GM10266 (cell line): ENCODE data around the gene RGS7.

Experiments used
- DNase-seq: peaks from one replicate; pipeline ENCODE4 v3.0.0; 2012; ENCODE audit errors: extremely low spot score
- TF ChIP-seq, protein P1 (sequence below): IDR thresholded peaks from 2 replicates; pipeline ENCODE4 v1.5.1; 2012; ENCODE audit warnings: mild to moderate bottlenecking, low read depth; ENCODE audit not compliant: control insufficient read depth, insufficient read depth; ENCODE audit errors: missing control alignments

The RGS7 gene

DNA sequence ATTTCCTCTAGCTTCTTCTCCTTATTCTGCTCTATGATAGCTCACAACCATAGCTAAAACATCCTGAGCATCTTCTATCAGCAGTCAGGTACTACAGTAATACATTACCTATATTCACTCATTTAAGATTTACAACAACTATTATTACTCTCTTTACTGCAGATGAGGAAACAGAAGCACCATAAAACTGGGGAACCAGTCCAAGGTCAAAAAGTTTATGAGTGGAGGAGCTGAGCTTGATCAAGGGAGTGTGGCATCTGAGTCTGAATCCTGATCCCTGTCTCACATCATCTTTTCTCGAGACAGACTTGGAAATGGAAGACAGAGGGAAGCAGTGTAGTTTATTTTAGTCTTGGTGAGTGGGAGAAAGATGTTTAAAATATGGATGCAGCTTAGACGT is 288.6 kb downstream of the RGS7 start:
- TF ChIP-seq, protein P1, sequence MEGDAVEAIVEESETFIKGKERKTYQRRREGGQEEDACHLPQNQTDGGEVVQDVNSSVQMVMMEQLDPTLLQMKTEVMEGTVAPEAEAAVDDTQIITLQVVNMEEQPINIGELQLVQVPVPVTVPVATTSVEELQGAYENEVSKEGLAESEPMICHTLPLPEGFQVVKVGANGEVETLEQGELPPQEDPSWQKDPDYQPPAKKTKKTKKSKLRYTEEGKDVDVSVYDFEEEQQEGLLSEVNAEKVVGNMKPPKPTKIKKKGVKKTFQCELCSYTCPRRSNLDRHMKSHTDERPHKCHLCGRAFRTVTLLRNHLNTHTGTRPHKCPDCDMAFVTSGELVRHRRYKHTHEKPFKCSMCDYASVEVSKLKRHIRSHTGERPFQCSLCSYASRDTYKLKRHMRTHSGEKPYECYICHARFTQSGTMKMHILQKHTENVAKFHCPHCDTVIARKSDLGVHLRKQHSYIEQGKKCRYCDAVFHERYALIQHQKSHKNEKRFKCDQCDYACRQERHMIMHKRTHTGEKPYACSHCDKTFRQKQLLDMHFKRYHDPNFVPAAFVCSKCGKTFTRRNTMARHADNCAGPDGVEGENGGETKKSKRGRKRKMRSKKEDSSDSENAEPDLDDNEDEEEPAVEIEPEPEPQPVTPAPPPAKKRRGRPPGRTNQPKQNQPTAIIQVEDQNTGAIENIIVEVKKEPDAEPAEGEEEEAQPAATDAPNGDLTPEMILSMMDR = no peak
- DNase-seq = no peak

DNA sequence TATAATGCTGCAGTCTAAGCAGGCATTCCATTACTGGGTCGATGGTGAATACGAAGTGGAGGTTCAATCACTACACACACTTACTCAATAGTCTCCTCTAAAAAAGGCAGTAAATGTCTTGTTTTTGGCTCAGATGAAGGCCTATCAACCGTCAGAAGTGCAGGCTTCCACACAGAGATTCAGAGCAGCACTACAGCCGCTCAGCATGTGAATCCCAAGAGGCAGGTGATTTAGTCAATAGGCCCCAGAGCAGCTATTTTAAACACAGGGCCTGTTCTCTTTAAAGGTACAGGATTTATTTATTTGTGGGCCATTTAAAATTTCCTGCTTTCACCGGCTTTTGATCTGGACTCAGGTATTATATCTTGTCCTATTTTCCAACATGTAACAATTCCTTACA is 293.7 kb downstream of the RGS7 start:
- TF ChIP-seq, protein P1 = no peak
- DNase-seq = no peak

DNA sequence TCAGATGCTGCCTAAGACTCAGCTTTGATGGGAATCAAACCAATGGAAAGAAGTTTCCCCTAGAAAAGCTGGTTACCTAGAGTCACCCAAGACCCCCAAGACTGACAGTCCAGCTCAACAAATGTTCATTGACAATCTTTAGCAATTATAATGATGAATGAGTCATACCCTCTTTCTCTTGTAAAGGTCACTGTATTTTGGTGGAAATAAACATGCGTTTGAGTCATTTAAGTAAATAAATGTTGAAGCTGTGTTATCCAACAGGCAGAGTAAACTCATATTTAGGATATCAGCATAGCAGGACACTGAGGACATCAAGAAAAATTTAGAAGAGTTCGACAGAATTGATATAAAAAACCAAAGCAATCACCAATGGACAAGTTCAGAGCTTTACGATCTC is 295.9 kb downstream of the RGS7 start:
- no peak for DNase-seq
- TF ChIP-seq, protein P1 = no peak

DNA sequence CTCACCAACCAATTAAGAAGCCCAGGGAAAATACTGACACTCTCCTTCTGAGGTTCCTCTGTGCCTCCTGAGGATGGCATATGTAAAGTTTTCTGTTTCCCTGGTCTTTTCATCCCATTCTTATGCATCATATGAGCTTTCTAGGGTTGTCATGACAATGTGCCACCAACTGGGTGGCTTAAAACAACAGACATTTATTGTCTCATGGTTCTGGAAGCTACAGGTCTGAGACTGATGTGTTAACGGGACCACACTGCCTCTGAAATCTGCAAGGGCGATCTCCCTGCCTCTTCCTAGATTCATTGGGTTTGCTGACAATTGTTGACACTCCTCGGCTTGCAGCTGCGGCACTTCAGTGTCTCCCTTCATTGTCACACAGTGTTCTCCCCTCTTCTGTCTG is 308.4 kb downstream of the RGS7 start:
- no peak for DNase-seq
- TF ChIP-seq, protein P1 = no peak

DNA sequence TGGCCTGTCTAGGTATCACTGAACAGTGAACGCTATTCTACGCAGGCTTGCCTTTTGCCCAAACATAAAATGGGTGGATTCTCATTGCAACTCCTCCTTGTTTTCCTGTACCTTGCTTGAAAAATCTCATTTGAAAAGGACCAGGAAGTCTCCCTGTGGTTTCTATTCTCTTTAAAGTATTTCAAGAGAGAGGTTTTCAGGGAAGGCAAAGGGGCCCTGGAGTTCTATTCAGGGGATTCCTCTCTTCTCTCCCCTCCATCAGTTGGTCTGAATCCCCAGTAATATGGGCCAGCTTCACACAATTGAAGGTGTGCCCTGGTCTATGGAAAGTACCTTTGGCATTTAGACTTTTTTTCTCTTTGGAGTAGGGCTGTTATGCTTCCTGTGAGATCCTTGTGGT is 311.3 kb downstream of the RGS7 start:
- no peak for DNase-seq
- TF ChIP-seq, protein P1 = no peak

DNA sequence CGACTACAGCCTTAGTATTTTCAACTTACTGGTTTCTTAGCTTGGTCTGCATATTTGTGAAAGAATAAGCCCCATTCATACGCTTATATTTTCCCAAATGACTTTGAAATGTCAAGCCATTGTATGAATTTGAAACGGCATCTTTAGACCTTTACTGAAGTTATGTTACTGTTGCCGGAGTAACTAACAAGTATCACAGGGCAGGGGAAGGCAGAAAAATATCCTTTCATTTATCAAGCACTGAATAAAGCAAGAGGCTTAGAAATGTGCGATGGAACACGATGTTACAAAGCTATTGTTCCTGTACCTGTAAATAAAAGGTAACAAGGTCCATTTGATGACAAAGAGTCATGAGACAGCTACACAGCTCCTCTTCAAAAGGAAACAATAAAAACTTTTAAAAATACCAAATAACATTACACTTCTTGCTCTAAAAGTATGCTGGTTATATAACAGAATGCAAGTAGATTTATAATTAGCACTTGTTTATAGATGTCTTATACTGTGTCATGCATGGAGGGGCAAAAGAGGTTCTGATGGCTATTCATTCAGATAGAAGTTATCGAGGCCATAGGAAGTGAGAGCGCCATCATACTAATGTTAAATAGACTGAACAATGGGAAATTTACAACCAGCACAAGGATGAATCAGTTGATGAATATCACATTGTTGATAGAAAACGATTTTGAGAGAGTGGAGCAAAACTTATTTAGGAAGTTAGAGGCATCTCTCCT is 322.6 kb downstream of the RGS7 start:
- no peak for DNase-seq
- TF ChIP-seq, protein P1 = no peak

DNA sequence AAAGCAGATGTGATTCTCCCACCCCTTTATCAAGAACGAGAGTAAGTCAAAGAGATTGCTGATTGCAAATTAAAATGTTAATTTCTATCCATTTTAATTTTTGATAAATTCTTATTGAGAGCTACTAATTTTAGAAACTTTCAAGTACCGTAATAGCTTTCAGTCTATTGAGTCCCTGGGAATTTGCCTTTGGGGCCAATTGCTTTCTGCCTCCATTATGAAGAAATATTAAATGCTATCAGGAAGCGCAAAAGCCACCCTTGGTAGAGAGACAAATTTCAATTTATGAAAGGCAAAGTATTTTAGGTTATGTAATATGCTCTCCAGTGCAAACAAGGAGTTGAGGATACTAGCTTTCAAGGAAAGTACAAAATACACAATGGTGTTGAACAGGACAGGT is 332.2 kb downstream of the RGS7 start:
- no peak for DNase-seq
- TF ChIP-seq, protein P1 = no peak
